ENCODE results near the gene LHFPL6. TPM values are rescaled to one million over a fixed set of nuclear protein-coding genes. Genes with fewer than 3 reads are reported as not detected.

Gene LHFPL6
- total RNA-seq, 1 experiment from 2014 or later: 3.6 TPM

DNA sequence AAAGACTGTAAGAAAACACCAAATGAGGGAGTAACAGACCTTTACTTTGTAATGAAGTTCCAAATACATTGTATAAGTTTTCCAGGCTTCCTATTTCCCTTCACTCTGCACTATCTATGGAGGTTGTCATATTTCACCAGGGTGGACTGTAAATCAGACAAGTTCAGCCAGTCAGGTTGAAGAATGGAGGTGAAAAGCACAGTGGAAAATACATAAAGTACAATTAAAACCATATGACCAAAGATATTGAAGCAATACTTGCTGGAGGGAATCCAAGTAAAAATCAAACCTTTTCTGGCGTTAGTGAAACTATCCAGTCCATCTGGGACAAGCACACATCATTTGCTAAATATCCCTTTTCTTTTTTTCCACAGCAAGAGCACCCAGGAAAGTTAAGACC lies 3.2 kb downstream of the LHFPL6 start:
- 0 out of 2 replicates have a peak, but pooled peaks cover 4% of the 10 kb centered on the region for H3K4me1 ChIP-seq
- 0 out of 2 replicates have a peak, but pooled peaks cover 2% of the 10 kb centered on the region for H3K27me3 ChIP-seq (replicated peaks; ENCODE audit: control insufficient read depth, insufficient read depth, low read length)
- H3K36me3 ChIP-seq (ENCODE audit: control insufficient read depth, insufficient read depth, low read length): no peaks in the 10 kb centered on the region
- no peak overlapping the region for H3K4me3 ChIP-seq (ENCODE audit: low read depth, low read length)
- peaks cover 5% of the 10 kb centered on the region for H3K4me1 Mint-ChIP-seq (ENCODE audit: low read depth, unreplicated experiment)
- no peak for DNase-seq
- POLR2A ChIA-PET: no interaction called here
- no peaks in the 10 kb centered on the region for H3K9me3 ChIP-seq
- no TSS peak for BruUV-seq (replicated peaks)
- intact Hi-C loops (cut with micrococcal nuclease; ENCODE audit: unreplicated experiment): loop anchor here (5.0 kb wide), 1 partner anchor 453 kb away; no protein-coding TSS in a partner anchor
- H3K9me3 Mint-ChIP-seq (ENCODE audit: unreplicated experiment): no peaks in the 10 kb centered on the region
- CTCF ChIA-PET: no interaction called here
- H3K27me3 Mint-ChIP-seq (ENCODE audit: insufficient read depth, unreplicated experiment): peaks cover 19% of the 10 kb centered on the region
- TF ChIP-seq, protein P1, sequence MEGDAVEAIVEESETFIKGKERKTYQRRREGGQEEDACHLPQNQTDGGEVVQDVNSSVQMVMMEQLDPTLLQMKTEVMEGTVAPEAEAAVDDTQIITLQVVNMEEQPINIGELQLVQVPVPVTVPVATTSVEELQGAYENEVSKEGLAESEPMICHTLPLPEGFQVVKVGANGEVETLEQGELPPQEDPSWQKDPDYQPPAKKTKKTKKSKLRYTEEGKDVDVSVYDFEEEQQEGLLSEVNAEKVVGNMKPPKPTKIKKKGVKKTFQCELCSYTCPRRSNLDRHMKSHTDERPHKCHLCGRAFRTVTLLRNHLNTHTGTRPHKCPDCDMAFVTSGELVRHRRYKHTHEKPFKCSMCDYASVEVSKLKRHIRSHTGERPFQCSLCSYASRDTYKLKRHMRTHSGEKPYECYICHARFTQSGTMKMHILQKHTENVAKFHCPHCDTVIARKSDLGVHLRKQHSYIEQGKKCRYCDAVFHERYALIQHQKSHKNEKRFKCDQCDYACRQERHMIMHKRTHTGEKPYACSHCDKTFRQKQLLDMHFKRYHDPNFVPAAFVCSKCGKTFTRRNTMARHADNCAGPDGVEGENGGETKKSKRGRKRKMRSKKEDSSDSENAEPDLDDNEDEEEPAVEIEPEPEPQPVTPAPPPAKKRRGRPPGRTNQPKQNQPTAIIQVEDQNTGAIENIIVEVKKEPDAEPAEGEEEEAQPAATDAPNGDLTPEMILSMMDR (IDR thresholded peaks at IDR 0.05; ENCODE audit: insufficient read depth in 1 of 2, low read depth in 1 of 2, low read length in 1 of 2, severe bottlenecking in 1 of 2, unreplicated experiment in 1 of 2): no peak
- no peak overlapping the region for H3K4me3 Mint-ChIP-seq (ENCODE audit: unreplicated experiment)
- no peaks in the 10 kb centered on the region for H3K36me3 Mint-ChIP-seq (ENCODE audit: insufficient read depth, unreplicated experiment)
- no peak overlapping the region for H3K27ac Mint-ChIP-seq (ENCODE audit: unreplicated experiment)

- Mint-ChIP-seq H3K27ac (ENCODE audit: unreplicated experiment) (no peak overlapping the region), H3K27me3 (ENCODE audit: insufficient read depth, unreplicated experiment) (peaks cover 16% of the 10 kb centered on the region), H3K36me3 (ENCODE audit: insufficient read depth, unreplicated experiment) (no peaks in the 10 kb centered on the region), H3K9me3 (ENCODE audit: unreplicated experiment) (no peaks in the 10 kb centered on the region), H3K4me3 (ENCODE audit: unreplicated experiment) (no peak overlapping the region), H3K4me1 (ENCODE audit: low read depth, unreplicated experiment) (peaks cover 5% of the 10 kb centered on the region)
- H3K4me3 ChIP-seq (ENCODE audit: low read depth, low read length): no peak overlapping the region
- 0 out of 2 replicates have a peak, but pooled peaks cover 2% of the 10 kb centered on the region for H3K27me3 ChIP-seq (replicated peaks; ENCODE audit: control insufficient read depth, insufficient read depth, low read length)
- POLR2A ChIA-PET: no interaction called here
- intact Hi-C loops (cut with micrococcal nuclease; ENCODE audit: unreplicated experiment): no loop called here
- TF ChIP-seq, protein P1 (IDR thresholded peaks at IDR 0.05; ENCODE audit: insufficient read depth in 1 of 2, low read depth in 1 of 2, low read length in 1 of 2, severe bottlenecking in 1 of 2, unreplicated experiment in 1 of 2): no peak
- H3K36me3 ChIP-seq (ENCODE audit: control insufficient read depth, insufficient read depth, low read length): no peaks in the 10 kb centered on the region
- H3K9me3 ChIP-seq: no peaks in the 10 kb centered on the region
- CTCF ChIA-PET: no interaction called here
- no peak for DNase-seq
- no TSS peak for BruUV-seq (replicated peaks)
- 0 out of 2 replicates have a peak, but pooled peaks cover 4% of the 10 kb centered on the region for H3K4me1 ChIP-seq
Observed at GRCh38 chr13:39599012-39599411, 4.0 kb downstream of the LHFPL6 start.

GRCh38 chr13:39597838-39598237 lies 5.2 kb downstream of the LHFPL6 start:
- Histone ChIP-seq H3K9me3 (no peaks in the 10 kb centered on the region), H3K36me3 (ENCODE audit: control insufficient read depth, insufficient read depth, low read length) (no peaks in the 10 kb centered on the region), H3K4me3 (ENCODE audit: low read depth, low read length) (no peak overlapping the region), H3K4me1 (0 out of 2 replicates have a peak, but pooled peaks cover 4% of the 10 kb centered on the region), H3K27me3 (replicated peaks; ENCODE audit: control insufficient read depth, insufficient read depth, low read length) (0 out of 2 replicates have a peak, but pooled peaks cover 2% of the 10 kb centered on the region)
- Mint-ChIP-seq H3K4me3 (ENCODE audit: unreplicated experiment) (no peak overlapping the region), H3K27ac (ENCODE audit: unreplicated experiment) (no peak overlapping the region), H3K36me3 (ENCODE audit: insufficient read depth, unreplicated experiment) (no peaks in the 10 kb centered on the region), H3K27me3 (ENCODE audit: insufficient read depth, unreplicated experiment) (peaks cover 16% of the 10 kb centered on the region), H3K4me1 (ENCODE audit: low read depth, unreplicated experiment) (peaks cover 5% of the 10 kb centered on the region), H3K9me3 (ENCODE audit: unreplicated experiment) (no peaks in the 10 kb centered on the region)
- TF ChIP-seq, protein P1 (IDR thresholded peaks at IDR 0.05; ENCODE audit: insufficient read depth in 1 of 2, low read depth in 1 of 2, low read length in 1 of 2, severe bottlenecking in 1 of 2, unreplicated experiment in 1 of 2): no peak
- ChIA-PET POLR2A (no interaction called here), CTCF (interaction anchor here (1.5 kb wide), 1 partner anchor 18 kb away, joined by 4 read pairs; no protein-coding TSS in a partner anchor)
- DNase-seq: no peak
- intact Hi-C loops (cut with micrococcal nuclease; ENCODE audit: unreplicated experiment): no loop called here
- no TSS peak for BruUV-seq (replicated peaks)
